ENCODE data around the gene TSPEAR. TPM values are rescaled to one million over a fixed set of nuclear protein-coding genes. Genes with fewer than 3 reads are reported as not detected.

The TSPEAR gene
- total RNA-seq, 1 donor from 2014 or later: not detected

DNA sequence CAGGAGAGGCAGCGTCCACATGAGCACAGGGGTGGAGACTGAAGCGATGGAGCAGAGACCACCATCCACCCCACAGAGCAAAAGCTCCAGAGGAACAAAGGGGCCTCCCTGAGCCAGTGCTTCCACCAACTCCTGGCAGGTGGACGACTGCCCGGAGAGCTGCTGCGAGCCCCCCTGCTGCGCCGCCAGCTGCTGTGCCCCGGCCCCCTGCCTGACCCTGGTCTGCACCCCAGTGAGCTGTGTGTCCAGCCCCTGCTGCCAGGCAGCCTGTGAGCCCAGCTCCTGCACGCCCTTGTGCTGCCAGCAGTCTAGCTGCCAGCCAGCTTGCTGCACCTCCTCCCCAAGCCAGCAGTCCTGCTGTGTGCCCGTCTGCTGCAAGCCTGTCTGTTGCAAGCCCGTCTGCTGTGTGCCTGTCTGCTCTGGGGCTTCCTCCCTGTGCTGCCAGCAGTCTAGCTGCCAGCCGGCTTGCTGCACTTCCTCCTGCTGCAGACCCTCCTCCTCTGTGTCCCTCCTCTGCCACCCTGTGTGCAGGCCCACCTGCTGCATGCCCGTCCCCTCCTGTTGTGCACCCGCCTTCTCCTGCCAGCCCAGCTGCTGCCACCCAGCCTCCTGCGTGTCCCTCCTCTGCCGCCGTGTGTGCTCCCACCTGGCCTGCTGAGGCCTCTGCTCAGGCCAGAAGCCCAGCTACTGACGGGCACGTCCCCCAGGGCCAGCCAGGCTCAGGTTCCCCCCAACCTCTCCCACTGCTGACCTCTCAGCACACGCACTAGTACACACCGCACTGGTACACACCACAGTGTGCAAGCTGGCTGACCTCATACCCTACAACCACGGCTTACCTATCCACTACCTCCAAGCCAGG lies 9.0 kb downstream of the TSPEAR start:
- peaks cover 85% of the 10 kb centered on the region for H3K27me3 Mint-ChIP-seq
- TF ChIP-seq, protein P1, sequence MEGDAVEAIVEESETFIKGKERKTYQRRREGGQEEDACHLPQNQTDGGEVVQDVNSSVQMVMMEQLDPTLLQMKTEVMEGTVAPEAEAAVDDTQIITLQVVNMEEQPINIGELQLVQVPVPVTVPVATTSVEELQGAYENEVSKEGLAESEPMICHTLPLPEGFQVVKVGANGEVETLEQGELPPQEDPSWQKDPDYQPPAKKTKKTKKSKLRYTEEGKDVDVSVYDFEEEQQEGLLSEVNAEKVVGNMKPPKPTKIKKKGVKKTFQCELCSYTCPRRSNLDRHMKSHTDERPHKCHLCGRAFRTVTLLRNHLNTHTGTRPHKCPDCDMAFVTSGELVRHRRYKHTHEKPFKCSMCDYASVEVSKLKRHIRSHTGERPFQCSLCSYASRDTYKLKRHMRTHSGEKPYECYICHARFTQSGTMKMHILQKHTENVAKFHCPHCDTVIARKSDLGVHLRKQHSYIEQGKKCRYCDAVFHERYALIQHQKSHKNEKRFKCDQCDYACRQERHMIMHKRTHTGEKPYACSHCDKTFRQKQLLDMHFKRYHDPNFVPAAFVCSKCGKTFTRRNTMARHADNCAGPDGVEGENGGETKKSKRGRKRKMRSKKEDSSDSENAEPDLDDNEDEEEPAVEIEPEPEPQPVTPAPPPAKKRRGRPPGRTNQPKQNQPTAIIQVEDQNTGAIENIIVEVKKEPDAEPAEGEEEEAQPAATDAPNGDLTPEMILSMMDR (IDR thresholded peaks at IDR 0.05; ENCODE audit: unreplicated experiment): no peak
- no peak for DNase-seq (ENCODE audit: low spot score, unreplicated experiment)
- no peak overlapping the region for H3K27ac Mint-ChIP-seq
- H3K9me3 Mint-ChIP-seq (ENCODE audit: low read depth): peaks cover 3% of the 10 kb centered on the region
- no peaks in the 10 kb centered on the region for H3K36me3 Mint-ChIP-seq (ENCODE audit: insufficient read depth)
- peaks cover 5% of the 10 kb centered on the region for H3K4me1 Mint-ChIP-seq (ENCODE audit: low read depth)
- H3K4me3 Mint-ChIP-seq (ENCODE audit: low read depth): no peak overlapping the region

DNA sequence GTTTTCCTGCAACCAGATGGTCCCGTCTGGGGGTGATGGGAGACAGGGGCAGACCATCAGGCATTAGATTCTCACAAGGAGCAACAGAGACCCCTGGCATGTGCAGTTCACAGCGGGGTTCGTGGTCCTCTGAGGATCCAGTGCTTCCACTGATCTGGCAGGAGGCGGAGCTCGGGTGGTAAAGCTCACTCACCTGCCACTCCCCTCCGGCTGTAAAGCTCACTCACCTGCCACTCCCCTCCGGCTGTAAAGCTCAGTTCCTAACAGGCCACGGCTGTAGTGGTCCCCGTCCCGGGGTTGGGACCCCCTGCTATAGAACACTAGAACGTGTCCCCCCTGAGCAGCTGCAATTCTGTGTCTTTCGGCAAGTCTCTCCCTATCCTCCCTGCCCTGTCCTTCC lies 9.8 kb downstream of the TSPEAR start:
- TF ChIP-seq, protein P1 (IDR thresholded peaks at IDR 0.05; ENCODE audit: unreplicated experiment): no peak
- Mint-ChIP-seq H3K27ac (no peak overlapping the region), H3K4me1 (ENCODE audit: low read depth) (peaks cover 5% of the 10 kb centered on the region), H3K4me3 (ENCODE audit: low read depth) (no peak overlapping the region), H3K9me3 (ENCODE audit: low read depth) (peaks cover 3% of the 10 kb centered on the region), H3K27me3 (peaks cover 87% of the 10 kb centered on the region), H3K36me3 (ENCODE audit: insufficient read depth) (no peaks in the 10 kb centered on the region)
- DNase-seq (ENCODE audit: low spot score, unreplicated experiment): no peak

DNA sequence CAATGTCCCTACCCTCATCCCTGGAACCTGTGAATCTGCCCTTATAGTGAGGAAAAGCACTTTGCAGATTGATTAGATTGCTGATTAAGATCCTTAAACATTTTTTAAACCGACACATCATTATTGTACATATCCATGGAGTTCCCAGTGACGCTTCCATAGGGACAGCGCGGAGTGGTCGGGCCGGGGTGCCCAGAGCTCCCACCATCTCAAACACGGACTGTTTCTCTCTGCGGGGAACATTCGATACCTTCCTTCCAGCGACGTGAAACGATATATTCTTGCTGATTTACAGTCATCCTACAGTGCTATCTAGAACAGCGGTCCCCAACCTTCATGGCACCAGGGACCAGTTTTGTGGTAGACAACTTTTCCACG lies 10.4 kb downstream of the TSPEAR start:
- Mint-ChIP-seq H3K36me3 (ENCODE audit: insufficient read depth) (no peaks in the 10 kb centered on the region), H3K27ac (no peak overlapping the region), H3K9me3 (ENCODE audit: low read depth) (peaks cover 3% of the 10 kb centered on the region), H3K4me1 (ENCODE audit: low read depth) (peaks cover 5% of the 10 kb centered on the region), H3K27me3 (peaks cover 87% of the 10 kb centered on the region), H3K4me3 (ENCODE audit: low read depth) (no peak overlapping the region)
- DNase-seq (ENCODE audit: low spot score, unreplicated experiment): no peak
- TF ChIP-seq, protein P1 (IDR thresholded peaks at IDR 0.05; ENCODE audit: unreplicated experiment): no peak

DNA sequence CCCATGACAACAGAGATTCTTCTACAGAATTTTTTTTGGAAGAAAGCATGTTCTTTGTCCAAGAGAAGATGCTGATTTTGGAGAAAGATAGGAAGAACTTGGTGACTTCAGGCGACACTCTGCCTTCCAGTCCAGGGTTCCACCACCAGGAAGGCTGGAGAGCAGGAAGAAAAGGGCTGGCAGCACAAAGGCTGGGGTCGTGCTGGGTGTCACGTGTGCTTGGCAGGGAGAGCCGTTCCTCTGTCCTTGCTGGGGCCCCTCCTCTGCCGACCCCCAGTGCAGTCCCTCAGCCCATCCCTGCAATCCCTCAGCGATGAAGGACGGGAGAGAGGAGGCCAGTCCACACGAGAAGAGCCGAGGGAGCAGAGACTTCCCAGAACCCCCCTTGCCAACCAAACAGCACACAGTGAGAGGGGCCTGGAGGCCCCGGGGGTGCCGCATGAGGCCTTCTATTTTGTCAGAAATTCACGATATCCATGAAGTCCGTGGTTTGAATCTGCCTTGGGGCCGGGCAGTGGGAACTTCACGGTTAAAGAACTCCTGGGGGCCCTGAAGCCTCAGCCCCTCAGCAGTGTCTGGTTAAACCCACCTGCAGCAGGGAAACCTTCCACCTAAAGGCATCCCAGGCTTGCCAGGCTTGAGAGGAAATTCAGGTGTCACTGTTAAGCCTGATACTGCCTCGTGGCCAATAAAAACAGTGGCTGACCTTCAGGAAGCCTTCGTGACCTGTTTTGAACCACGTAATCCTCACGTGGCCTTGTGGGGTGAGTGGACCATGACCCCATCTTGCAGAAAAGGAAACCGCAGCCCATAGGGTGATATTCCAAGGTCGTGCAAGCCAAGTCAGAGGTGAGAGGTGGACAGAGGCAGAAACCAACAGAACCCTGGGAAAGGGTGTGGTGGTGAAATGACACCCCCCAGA lies 11.0 kb downstream of the TSPEAR start:
- peaks cover 87% of the 10 kb centered on the region for H3K27me3 Mint-ChIP-seq
- H3K36me3 Mint-ChIP-seq (ENCODE audit: insufficient read depth): no peaks in the 10 kb centered on the region
- TF ChIP-seq, protein P1 (IDR thresholded peaks at IDR 0.05; ENCODE audit: unreplicated experiment): no peak
- H3K9me3 Mint-ChIP-seq (ENCODE audit: low read depth): no peaks in the 10 kb centered on the region
- H3K27ac Mint-ChIP-seq: no peak overlapping the region
- peaks cover 5% of the 10 kb centered on the region for H3K4me1 Mint-ChIP-seq (ENCODE audit: low read depth)
- DNase-seq (ENCODE audit: low spot score, unreplicated experiment): no peak
- H3K4me3 Mint-ChIP-seq (ENCODE audit: low read depth): no peak overlapping the region

DNA sequence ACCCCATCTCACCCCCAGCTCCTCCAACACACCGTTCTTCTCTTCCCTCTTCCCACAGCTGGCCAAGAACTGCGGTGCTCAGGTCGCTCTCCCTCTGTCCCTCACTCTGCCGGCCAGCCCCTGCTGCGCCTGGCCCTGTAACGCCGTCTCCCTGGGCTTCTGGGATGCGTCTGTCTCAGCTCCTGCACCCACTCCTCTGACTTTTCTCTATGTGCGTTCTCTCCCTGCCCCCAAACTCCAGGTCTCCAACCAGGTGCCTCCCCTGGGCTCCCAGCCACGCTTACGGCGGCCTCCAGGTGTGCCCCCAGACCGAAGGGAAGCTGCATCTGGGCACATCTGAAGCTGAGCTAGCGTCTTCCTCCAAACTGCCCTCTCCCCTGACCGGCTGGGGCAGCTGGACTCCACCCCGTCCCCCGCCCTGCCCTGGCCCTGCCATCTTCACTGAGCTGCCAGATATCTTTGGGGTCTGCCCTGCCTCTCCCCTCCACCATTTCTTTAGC lies 11.8 kb downstream of the TSPEAR start:
- no peaks in the 10 kb centered on the region for H3K36me3 Mint-ChIP-seq (ENCODE audit: insufficient read depth)
- DNase-seq (ENCODE audit: low spot score, unreplicated experiment): no peak
- no peak overlapping the region for H3K4me3 Mint-ChIP-seq (ENCODE audit: low read depth)
- no peaks in the 10 kb centered on the region for H3K9me3 Mint-ChIP-seq (ENCODE audit: low read depth)
- peaks cover 5% of the 10 kb centered on the region for H3K4me1 Mint-ChIP-seq (ENCODE audit: low read depth)
- peaks cover 80% of the 10 kb centered on the region for H3K27me3 Mint-ChIP-seq
- no peak overlapping the region for H3K27ac Mint-ChIP-seq
- TF ChIP-seq, protein P1 (IDR thresholded peaks at IDR 0.05; ENCODE audit: unreplicated experiment): no peak
